Parathyroid adenoma (tissue), 2 donors: ENCODE measurements around the gene BIN1.

Experiments used
- H2AFZ ChIP-seq: fragments of 300-600 bp; sonication (generic); one replicate; pipeline ENCODE4 v1.7.0; 2017; ENCODE audit warnings: antibody characterized with exemption, mild to moderate bottlenecking
- H3K27ac ChIP-seq: fragments of 300-600 bp; sonication (generic); one replicate; pipeline ENCODE4 v1.7.0; 2017
- H3K27me3 ChIP-seq: fragments of 300-600 bp; sonication (generic); one replicate; pipeline ENCODE4 v1.7.0; 2017; ENCODE audit warnings: low read length; ENCODE audit not compliant: control insufficient read depth, insufficient read depth
- H3K36me3 ChIP-seq: fragments of 300-600 bp; sonication (generic); one replicate; pipeline ENCODE4 v1.7.0; 2017; ENCODE audit warnings: low read length; ENCODE audit not compliant: control insufficient read depth, insufficient read depth
- H3K4me1 ChIP-seq: fragments of 300-600 bp; sonication (generic); one replicate; pipeline ENCODE4 v1.7.0; 2017; ENCODE audit warnings: control low read depth
- H3K4me2 ChIP-seq: fragments of 300-600 bp; sonication (generic); one replicate; pipeline ENCODE4 v1.7.0; 2017; ENCODE audit warnings: low read length
- H3K4me3 ChIP-seq: fragments of 300-600 bp; sonication (generic); one replicate; pipeline ENCODE4 v1.7.0; 2017; ENCODE audit warnings: low read depth, low read length
- H3K79me2 ChIP-seq: fragments of 300-600 bp; sonication (generic); one replicate; pipeline ENCODE4 v1.7.0; 2017; ENCODE audit warnings: control low read depth
- H3K9ac ChIP-seq: fragments of 300-600 bp; sonication (generic); one replicate; pipeline ENCODE4 v1.7.0; 2017; ENCODE audit warnings: mild to moderate bottlenecking
- H3K9me3 ChIP-seq: fragments of 300-600 bp; sonication (generic); one replicate; pipeline ENCODE4 v1.7.0; 2017; ENCODE audit warnings: low read length; ENCODE audit not compliant: control insufficient read depth
- TF ChIP-seq, protein P1 (sequence below): fragments of 300-600 bp; sonication (generic); IDR thresholded peaks from one replicate; pipeline ENCODE4 v1.7.0; 2017; ENCODE audit warnings: antibody characterized with exemption, mild to moderate bottlenecking
- donor health status: primary hyperparathyroidism.

Gene BIN1

GRCh38 chr2:127052771-127053691, 53.9 kb downstream of the BIN1 start:
- Histone ChIP-seq H2AFZ (no peak overlapping the region), H3K27me3 (no peaks in the 10 kb centered on the region), H3K9me3 (no peaks in the 10 kb centered on the region), H3K36me3 (no peaks in the 10 kb centered on the region), H3K4me1 (no peaks in the 10 kb centered on the region), H3K27ac (no peak overlapping the region), H3K4me2 (no peak overlapping the region), H3K4me3 (no peak overlapping the region), H3K9ac (no peak overlapping the region), H3K79me2 (no peaks in the 10 kb centered on the region)
- TF ChIP-seq, protein P1, sequence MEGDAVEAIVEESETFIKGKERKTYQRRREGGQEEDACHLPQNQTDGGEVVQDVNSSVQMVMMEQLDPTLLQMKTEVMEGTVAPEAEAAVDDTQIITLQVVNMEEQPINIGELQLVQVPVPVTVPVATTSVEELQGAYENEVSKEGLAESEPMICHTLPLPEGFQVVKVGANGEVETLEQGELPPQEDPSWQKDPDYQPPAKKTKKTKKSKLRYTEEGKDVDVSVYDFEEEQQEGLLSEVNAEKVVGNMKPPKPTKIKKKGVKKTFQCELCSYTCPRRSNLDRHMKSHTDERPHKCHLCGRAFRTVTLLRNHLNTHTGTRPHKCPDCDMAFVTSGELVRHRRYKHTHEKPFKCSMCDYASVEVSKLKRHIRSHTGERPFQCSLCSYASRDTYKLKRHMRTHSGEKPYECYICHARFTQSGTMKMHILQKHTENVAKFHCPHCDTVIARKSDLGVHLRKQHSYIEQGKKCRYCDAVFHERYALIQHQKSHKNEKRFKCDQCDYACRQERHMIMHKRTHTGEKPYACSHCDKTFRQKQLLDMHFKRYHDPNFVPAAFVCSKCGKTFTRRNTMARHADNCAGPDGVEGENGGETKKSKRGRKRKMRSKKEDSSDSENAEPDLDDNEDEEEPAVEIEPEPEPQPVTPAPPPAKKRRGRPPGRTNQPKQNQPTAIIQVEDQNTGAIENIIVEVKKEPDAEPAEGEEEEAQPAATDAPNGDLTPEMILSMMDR: no peak

GRCh38 chr2:127052057-127052770, 54.7 kb downstream of the BIN1 start:
- no peaks in the 10 kb centered on the region for H3K9me3 ChIP-seq
- H3K27ac ChIP-seq: no peak overlapping the region
- no peak overlapping the region for H2AFZ ChIP-seq
- H3K4me3 ChIP-seq: no peak overlapping the region
- no peaks in the 10 kb centered on the region for H3K4me1 ChIP-seq
- H3K4me2 ChIP-seq: no peak overlapping the region
- no peak overlapping the region for H3K9ac ChIP-seq
- H3K79me2 ChIP-seq: no peaks in the 10 kb centered on the region
- TF ChIP-seq, protein P1: no peak
- H3K36me3 ChIP-seq: no peaks in the 10 kb centered on the region
- H3K27me3 ChIP-seq: no peaks in the 10 kb centered on the region

DNA sequence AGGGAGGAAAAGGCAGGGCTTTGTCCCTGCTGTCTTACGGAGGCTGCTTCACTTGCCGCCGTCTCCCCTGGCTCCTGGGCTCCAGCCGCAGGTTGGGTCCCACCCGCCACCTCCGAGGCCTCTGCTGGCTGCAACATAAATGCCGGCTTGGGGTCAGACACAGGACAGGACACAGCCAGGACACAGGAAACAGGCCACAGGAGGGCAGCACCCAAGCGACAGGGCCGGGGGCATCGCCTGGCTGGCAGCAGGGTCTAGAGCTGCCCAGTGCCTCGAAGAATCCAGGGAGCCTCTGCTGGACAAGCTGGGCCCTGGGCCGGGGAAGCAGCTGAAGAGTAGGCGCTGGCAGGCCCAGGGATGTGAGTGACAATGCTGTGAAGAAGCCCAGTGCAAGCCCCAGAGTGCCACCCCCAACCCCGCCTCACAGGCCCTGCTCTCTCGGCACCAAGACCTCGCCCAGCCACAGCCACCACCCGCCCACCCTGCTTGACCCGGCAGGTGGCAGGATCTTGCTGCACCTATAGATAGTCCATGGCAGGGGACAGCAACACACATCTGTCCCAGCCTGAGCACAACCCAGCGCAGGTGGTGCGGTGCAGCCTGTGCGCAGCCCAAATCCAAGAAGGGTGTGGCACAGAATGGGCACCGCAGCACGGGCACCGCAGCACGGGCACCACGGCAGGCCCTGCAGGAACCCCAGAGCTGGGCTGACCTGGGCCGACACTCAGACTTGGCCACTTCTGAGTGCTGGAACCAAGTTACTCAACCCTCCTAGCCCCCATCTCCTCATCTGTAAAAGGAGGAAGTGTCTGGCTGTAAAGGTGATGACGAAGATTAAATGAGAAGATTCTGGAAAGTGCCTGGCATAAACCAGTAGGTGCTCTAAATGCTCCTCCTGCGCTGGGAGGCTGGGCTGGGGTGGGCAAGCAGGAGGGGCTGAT, 55.6 kb downstream of the BIN1 start:
- Histone ChIP-seq H3K79me2 (no peaks in the 10 kb centered on the region), H3K4me3 (no peak overlapping the region), H3K9me3 (no peaks in the 10 kb centered on the region), H3K27me3 (no peaks in the 10 kb centered on the region), H3K27ac (no peak overlapping the region), H2AFZ (no peak overlapping the region), H3K4me1 (no peaks in the 10 kb centered on the region), H3K36me3 (no peaks in the 10 kb centered on the region), H3K4me2 (no peak overlapping the region), H3K9ac (no peak overlapping the region)
- TF ChIP-seq, protein P1: no peak

- no peaks in the 10 kb centered on the region for H3K4me1 ChIP-seq
- H3K27ac ChIP-seq: no peak overlapping the region
- no peaks in the 10 kb centered on the region for H3K36me3 ChIP-seq
- no peaks in the 10 kb centered on the region for H3K9me3 ChIP-seq
- H3K9ac ChIP-seq: no peak overlapping the region
- no peaks in the 10 kb centered on the region for H3K27me3 ChIP-seq
- H3K4me3 ChIP-seq: no peak overlapping the region
- H3K4me2 ChIP-seq: no peak overlapping the region
- H2AFZ ChIP-seq: no peak overlapping the region
- TF ChIP-seq, protein P1: no peak
- no peaks in the 10 kb centered on the region for H3K79me2 ChIP-seq
These were observed 56.2 kb downstream of the BIN1 start for GRCh38 chr2:127050803-127051115.
